H1 (cell line): ENCODE measurements around the gene MKX. TPM values are rescaled to one million over a fixed set of nuclear protein-coding genes. Genes with fewer than 3 reads are reported as not detected.

Source experiments
- CTCF ChIA-PET: fragments of 300-600 bp; sonication (Branson Sonifier 250); formaldehyde crosslinking; loops from one replicate; lab custom pipeline; 2021; ENCODE audit not compliant: partially characterized antibody; lab: Charles Lee
- POLR2A ChIA-PET: fragments of 300-600 bp; sonication (Branson Sonifier 250); formaldehyde crosslinking; loops from one replicate; lab custom pipeline; 2021; ENCODE audit warnings: inconsistent platforms; ENCODE audit not compliant: partially characterized antibody; lab: Charles Lee
- DNase-seq, 2 experiments: peaks; one replicate each; pipeline versions ENCODE4 v3.0.0 to v3.0.0-alpha.2; 2010 to 2022; ENCODE audit warnings: low spot score in 2 of 2, low read depth in 1 of 2, mixed read lengths in 1 of 2
- FAIRE-seq: peaks from 2 replicates; lab custom pipeline; 2011; peaks lifted over from hg19 to GRCh38; lab: Jason Lieb, UNC
- H2AFZ ChIP-seq: 2 replicates; pipeline ENCODE4 v1.8.1; 2012; ENCODE audit warnings: low read length, inconsistent platforms
- H2AK5ac ChIP-seq: 2 replicates; pipeline ENCODE4 v1.6.1; 2013; ENCODE audit warnings: low read depth, low read length
- H2BK120ac ChIP-seq: replicated peaks from 2 replicates; pipeline ENCODE3; 2013; ENCODE audit warnings: low read depth, low read length, inconsistent platforms
- H2BK12ac ChIP-seq: 2 replicates; pipeline ENCODE4 v1.6.1; 2013; ENCODE audit warnings: low read depth, low read length
- H2BK15ac ChIP-seq: 2 replicates; pipeline ENCODE4 v1.6.1; 2013; ENCODE audit warnings: low read length
- H2BK20ac ChIP-seq: 2 replicates; pipeline ENCODE4 v1.6.1; 2013; ENCODE audit warnings: low read length
- H2BK5ac ChIP-seq: 2 replicates; pipeline ENCODE4 v1.6.1; 2013; ENCODE audit warnings: low read depth, low read length
- H3K14ac ChIP-seq: 2 replicates; pipeline ENCODE4 v1.6.1; 2013; ENCODE audit warnings: inconsistent platforms; ENCODE audit not compliant: insufficient read length
- H3K18ac ChIP-seq: 2 replicates; pipeline ENCODE4 v1.6.1; 2013; ENCODE audit warnings: low read length; ENCODE audit errors: extremely low read depth
- H3K23ac ChIP-seq: 2 replicates; pipeline ENCODE4 v1.6.1; 2013; ENCODE audit warnings: inconsistent platforms; ENCODE audit not compliant: insufficient read length
- H3K23me2 ChIP-seq: 2 replicates; pipeline ENCODE4 v1.6.1; 2013; ENCODE audit warnings: low read depth, low read length
- H3K27ac ChIP-seq: 2 replicates; pipeline ENCODE4 v1.6.1; 2011; ENCODE audit warnings: low read depth, low read length, inconsistent platforms
- H3K27me3 ChIP-seq, 4 experiments: replicated peaks in 1 of 4; 1 replicate in 1 of 4; 2 replicates in 3 of 4; pipeline versions ENCODE4 v1.6.1 to v1.8.1; 2011 to 2013; ENCODE audit warnings: low read length in 3 of 4, mild to moderate bottlenecking in 3 of 4, inconsistent platforms in 2 of 4, mixed read lengths in 2 of 4, moderate library complexity in 1 of 4; ENCODE audit not compliant: control insufficient read depth in 3 of 4, insufficient read depth in 3 of 4; ENCODE audit errors: extremely low read depth in 1 of 4
- H3K36me3 ChIP-seq, 4 experiments: 2 replicates each; pipeline versions ENCODE4 v1.6.1 to v1.8.1; 2011 to 2013; ENCODE audit warnings: mild to moderate bottlenecking in 4 of 4, low read length in 3 of 4, moderate library complexity in 2 of 4, control low read depth in 1 of 4, inconsistent platforms in 1 of 4; ENCODE audit not compliant: insufficient read depth in 4 of 4, control insufficient read depth in 2 of 4
- H3K4ac ChIP-seq: replicated peaks from 2 replicates; pipeline ENCODE3; 2013; ENCODE audit warnings: low read length, low read depth, mixed read lengths, inconsistent platforms; ENCODE audit not compliant: insufficient read length
- H3K4me1 ChIP-seq, 4 experiments: replicated peaks in 1 of 4; 1 replicate in 1 of 4; 2 replicates in 3 of 4; pipeline versions ENCODE4 v1.6.1 to v1.8.1; 2011 to 2013; ENCODE audit warnings: low read length in 3 of 4, inconsistent platforms in 2 of 4, mixed read lengths in 1 of 4; ENCODE audit not compliant: insufficient read depth in 4 of 4, control insufficient read depth in 3 of 4
- H3K4me2 ChIP-seq, 2 experiments: 2 replicates each; pipeline versions ENCODE4 v1.6.1 to v1.8.1; 2011 to 2013; ENCODE audit warnings: low read depth in 2 of 2, low read length in 2 of 2, control low read depth in 1 of 2, inconsistent platforms in 1 of 2, mild to moderate bottlenecking in 1 of 2; ENCODE audit not compliant: insufficient read depth in 1 of 2
- H3K4me3 ChIP-seq, 4 experiments: fragments of 200-600, 300-600 bp in 1 of 4; sonication (generic), shearing (Covaris generic), sonication (Bioruptor Twin) in 1 of 4; 2 replicates each; pipeline versions ENCODE4 v1.5.1 to v1.8.1; 2011 to 2016; ENCODE audit warnings: low read length in 4 of 4, low read depth in 3 of 4, control low read depth in 2 of 4, inconsistent platforms in 2 of 4, mild to moderate bottlenecking in 2 of 4, mixed read lengths in 1 of 4, moderate library complexity in 1 of 4; ENCODE audit not compliant: insufficient read depth in 2 of 4; ENCODE audit errors: extremely low read depth in 1 of 4
- H3K56ac ChIP-seq: replicated peaks from 2 replicates; pipeline ENCODE3; 2013; ENCODE audit warnings: low read depth, mild to moderate bottlenecking, mixed read lengths, low read length, inconsistent platforms; ENCODE audit not compliant: insufficient read length
- H3K79me1 ChIP-seq: 2 replicates; pipeline ENCODE4 v1.6.1; 2013; ENCODE audit warnings: low read depth, low read length, control low read depth
- H3K79me2 ChIP-seq, 2 experiments: 2 replicates each; pipeline versions ENCODE4 v1.6.1 to v1.8.1; 2012 to 2013; ENCODE audit warnings: low read length in 2 of 2, mild to moderate bottlenecking in 2 of 2, inconsistent platforms in 1 of 2; ENCODE audit not compliant: insufficient read depth in 2 of 2, control insufficient read depth in 1 of 2
- H3K9ac ChIP-seq, 4 experiments: replicated peaks in 1 of 4; 1 replicate in 1 of 4; 2 replicates in 3 of 4; pipeline versions ENCODE4 v1.6.1 to v1.8.1; 2011 to 2013; ENCODE audit warnings: low read depth in 3 of 4, low read length in 3 of 4, control low read depth in 2 of 4, mild to moderate bottlenecking in 2 of 4, moderate library complexity in 2 of 4, inconsistent platforms in 1 of 4; ENCODE audit errors: extremely low read depth in 1 of 4
- H3K9me3 ChIP-seq, 2 experiments: 2 replicates each; pipeline versions ENCODE4 v1.6.1 to v1.8.1; 2012 to 2013; ENCODE audit warnings: mild to moderate bottlenecking in 2 of 2, moderate library complexity in 2 of 2, control low read depth in 1 of 2, inconsistent platforms in 1 of 2, low read depth in 1 of 2, low read length in 1 of 2, mixed read lengths in 1 of 2; ENCODE audit not compliant: insufficient read depth in 2 of 2
- H4K20me1 ChIP-seq, 2 experiments: replicated peaks in 1 of 2; 2 replicates each; pipeline versions ENCODE3 to v1.8.1; 2011 to 2013; ENCODE audit warnings: inconsistent platforms in 2 of 2, low read length in 2 of 2, mild to moderate bottlenecking in 1 of 2; ENCODE audit not compliant: insufficient read depth in 2 of 2, control insufficient read depth in 1 of 2
- H4K5ac ChIP-seq: 2 replicates; pipeline ENCODE4 v1.6.1; 2013; ENCODE audit warnings: low read length, low read depth, mixed read lengths, inconsistent platforms; ENCODE audit not compliant: insufficient read length
- H4K8ac ChIP-seq: 2 replicates; pipeline ENCODE4 v1.8.0; 2013; ENCODE audit warnings: mild to moderate bottlenecking, moderate library complexity, low read length, inconsistent platforms; ENCODE audit not compliant: insufficient read depth; ENCODE audit errors: extremely low read depth
- H4K91ac ChIP-seq: replicated peaks from 2 replicates; pipeline ENCODE3; 2013; ENCODE audit warnings: low read length, mixed read lengths, inconsistent platforms; ENCODE audit not compliant: insufficient read length
- CTCF ChIP-seq, 3 experiments: IDR thresholded peaks; 1 replicate in 2 of 3; 2 replicates in 1 of 3; pipeline versions ENCODE4 v1.5.1 to v1.6.1; 2011; ENCODE audit warnings: low read length in 3 of 3, mild to moderate bottlenecking in 3 of 3, inconsistent platforms in 2 of 3, low read depth in 1 of 3, moderate library complexity in 1 of 3; ENCODE audit not compliant: insufficient read depth in 1 of 3; ENCODE audit errors: control extremely low read depth in 1 of 3
- E2F6 ChIP-seq: IDR thresholded peaks from 2 replicates; pipeline ENCODE4 v1.6.1; 2012; ENCODE audit warnings: inconsistent platforms
- FOSL1 ChIP-seq: IDR thresholded peaks from 2 replicates; pipeline ENCODE4 v1.6.1; 2011; ENCODE audit warnings: mild to moderate bottlenecking, low read depth, low read length, moderate library complexity; ENCODE audit not compliant: insufficient read depth
- KDM5A ChIP-seq: fragments of 200-600 bp; IDR thresholded peaks from 2 replicates; pipeline ENCODE4 v1.7.1; 2012; ENCODE audit warnings: mild to moderate bottlenecking, low read length, inconsistent platforms, mixed read lengths
- RBBP5 ChIP-seq: IDR thresholded peaks from 2 replicates; pipeline ENCODE4 v1.7.1; 2012; ENCODE audit warnings: low read depth, mild to moderate bottlenecking, inconsistent platforms, low read length, moderate library complexity, borderline replicate concordance
- SUZ12 ChIP-seq: fragments of 200-600 bp; sonication (generic); IDR thresholded peaks from 2 replicates; pipeline ENCODE4 v1.6.1; 2012; ENCODE audit warnings: mild to moderate bottlenecking, inconsistent platforms, low read length, moderate library complexity, mixed read lengths
- TBP ChIP-seq: IDR thresholded peaks from 2 replicates; pipeline ENCODE4 v1.6.1; 2011; ENCODE audit warnings: low read depth, low read length, improper control_type of control experiment
- WGBS, 2 experiments: shearing (Covaris generic) in 1 of 2; methylation state at CpG; one replicate each; pipeline versions ENCODE4 v1.1.6 to v1.1.7; 2013 to 2015; ENCODE audit warnings: low lambda C conversion rate in 2 of 2, mixed read lengths in 2 of 2, inconsistent platforms in 1 of 2, low coverage in 1 of 2, missing lambda C conversion rate in 1 of 2; ENCODE audit not compliant: insufficient replicate concordance in 2 of 2, insufficient coverage in 1 of 2, insufficient read length in 1 of 2; ENCODE audit errors: extremely low coverage in 1 of 2, missing lambda C conversion rate in 1 of 2; 5-methylcytosine and 5-hydroxymethylcytosine counted together
- polyA plus RNA-seq, 7 experiments: library from polyadenylated mRNA; depleted of rRNA in 3 of 7; stranded (reverse) in 5 of 7; unstranded in 2 of 7; fragments of >200 nt in 5 of 7; fragments of 200-250 nt in 2 of 7; gene quantifications; 1 replicate in 5 of 7; 2 replicates in 1 of 7; 4 replicates in 1 of 7; pipeline versions ENCODE4 v1.2.1 to v1.2.3, GENCODE V29; 2011 to 2013; ENCODE audit warnings: missing spikeins in 2 of 7, mixed read lengths in 2 of 7
- total RNA-seq: library from RNA; stranded (reverse); fragmentation: NEBNext Ultra II Directional; extraction: Animal tissue kit (Norgen Biotek cat#: 25700); gene quantifications from 2 replicates; pipeline ENCODE4 v1.2.1, GENCODE V29; 2021

Gene MKX
- total and polyA plus RNA-seq, 2 of the 8 experiments (the other 6 are each of a cell fraction or from before 2014, with no cell fraction given) = 0.21 to 1.3 TPM

GRCh38 chr10:27659786-27660185 is 85.8 kb downstream of the MKX start:
- H4K5ac ChIP-seq = no peak overlapping the region
- CTCF ChIA-PET = interaction anchor here (0.7 to 3.1 kb wide), 8 partner anchors 9 to 685 kb away, joined by 3 to 15 read pairs (median 4); no protein-coding TSS in a partner anchor
- H3K4me2 ChIP-seq = no peak overlapping the region
- no peaks in the 10 kb centered on the region for H4K20me1 ChIP-seq
- H3K36me3 ChIP-seq = no peaks in the 10 kb centered on the region
- H2BK120ac ChIP-seq = no peak overlapping the region
- no peak overlapping the region for H2BK15ac ChIP-seq
- H3K56ac ChIP-seq = no peak overlapping the region
- DNase-seq = no peak
- H3K23ac ChIP-seq = no peak overlapping the region
- no peak for TF ChIP-seq KDM5A
- TF ChIP-seq FOSL1 = no peak
- no peak for TF ChIP-seq SUZ12
- no peak for TF ChIP-seq E2F6
- no peak for TF ChIP-seq RBBP5
- no peak for TF ChIP-seq CTCF (IDR thresholded peaks at IDR 0.05; ENCODE audit: control extremely low read depth in 1 of 3, insufficient read depth in 1 of 3, low read depth in 1 of 3, low read length in 3 of 3)
- TF ChIP-seq TBP = no peak
- TF ChIP-seq, all 59 proteins: peak for 0
- Histone ChIP-seq H4K8ac (no peak overlapping the region), H3K9me3 (no peaks in the 10 kb centered on the region), H3K14ac (no peak overlapping the region), H3K27ac (no peak overlapping the region), H3K4me3 (no peak overlapping the region), H2BK20ac (no peak overlapping the region), H3K4me1 (no peaks in the 10 kb centered on the region; a peak in 1 of 7 replicates), H2BK5ac (no peak overlapping the region), H2AFZ (no peak overlapping the region), H3K79me2 (no peaks in the 10 kb centered on the region), H3K18ac (no peak overlapping the region), H3K9ac (no peak overlapping the region), H2AK5ac (no peak overlapping the region), H4K91ac (no peak overlapping the region), H3K27me3 (no peaks in the 10 kb centered on the region), H3K4ac (no peak overlapping the region), H3K79me1 (no peaks in the 10 kb centered on the region), H2BK12ac (no peak overlapping the region), H3K23me2 (no peaks in the 10 kb centered on the region)
- FAIRE-seq = no peak
- POLR2A ChIA-PET = no interaction called here
- WGBS, 2 experiments = 94% methylated on average over 6 of the region's 6 CpGs; no CpG with 5 or more reads in 1 of the 2 experiments
